Activated CD4-positive, alpha-beta T cell treated with anti-CD3 and anti-CD28 coated beads for 4 hours (primary cell): Measurements from ENCODE around the gene CDKN2D.
"Not testable (repeated sequence)": the region's sequence is repeated elsewhere in the genome, so short reads cannot be mapped to it uniquely, and the experiment has no call there.

Experiments used
- DNase-seq, 2 donors: peaks; one replicate each; pipeline ENCODE4 v3.0.0-alpha.2; 2020

CDKN2D gene

GRCh38 chr19:10580979-10581631 lies 12.3 kb upstream of the CDKN2D start:
- peak; percentile 87 to 92 for DNase-seq

GRCh38 chr19:10577951-10578350 lies 9.2 kb upstream of the CDKN2D start:
- DNase-seq = no peak

GRCh38 chr19:10575011-10575716 lies 6.4 kb upstream of the CDKN2D start:
- DNase-seq = no peak

- no peak for DNase-seq
Observed at GRCh38 chr19:10574462-10574861, 5.7 kb upstream of the CDKN2D start.

GRCh38 chr19:10573793-10574192 lies 5.0 kb upstream of the CDKN2D start:
- DNase-seq = not testable (repeated sequence)

- DNase-seq = peak in 1 of 2 donors; percentile 56
Observed at GRCh38 chr19:10568062-10568825, 535 bp downstream of the CDKN2D start.

- peak in 1 of 2 donors; percentile 10 for DNase-seq
Observed at GRCh38 chr19:10567656-10568055, 1.1 kb downstream of the CDKN2D start.

- DNase-seq = peak; percentile 16 to 34
Observed at GRCh38 chr19:10566658-10567410, 1.9 kb downstream of the CDKN2D start.

- DNase-seq = no peak
Observed at GRCh38 chr19:10566408-10566657, 2.4 kb downstream of the CDKN2D start.

- DNase-seq = peak; percentile 98 to 99
Observed at GRCh38 chr19:10565567-10566407, 3.0 kb downstream of the CDKN2D start, which contains the start of gene KRI1. TSS of gene KRI1 (minus strand) at chr19:10566010. CDS start at chr19:10565999, 11 bp downstream.

GRCh38 chr19:10565028-10565566 lies 3.7 kb downstream of the CDKN2D start:
- peak; percentile 59 to 60 for DNase-seq

- no peak for DNase-seq
Observed at GRCh38 chr19:10562609-10563008, 6.2 kb downstream of the CDKN2D start.

GRCh38 chr19:10560154-10560553 lies 8.6 kb downstream of the CDKN2D start:
- no peak for DNase-seq

- DNase-seq = no peak
Observed at GRCh38 chr19:10557603-10558197, 11.1 kb downstream of the CDKN2D start.

- no peak for DNase-seq
Observed at GRCh38 chr19:10555610-10555973, 13.2 kb downstream of the CDKN2D start.

- DNase-seq = no peak
Observed at GRCh38 chr19:10554760-10555609, 13.8 kb downstream of the CDKN2D start.

GRCh38 chr19:10553943-10554381 lies 14.8 kb downstream of the CDKN2D start:
- peak; percentile 15 to 36 for DNase-seq

GRCh38 chr19:10553087-10553667 lies 15.6 kb downstream of the CDKN2D start:
- no peak for DNase-seq

- DNase-seq = no peak
Observed at GRCh38 chr19:10552510-10553053, 16.2 kb downstream of the CDKN2D start.
